ENCODE results near the gene KAZN.

Gene KAZN

GRCh38 chr1:14989931-14990728, 391.6 kb downstream of the KAZN start:
- Histone ChIP-seq H3F3A (ENCODE audit: low read depth) (no peaks in the 10 kb centered on the region), H4K20me1 (ENCODE audit: insufficient read depth, low read length, poor library complexity, severe bottlenecking) (no peaks in the 10 kb centered on the region), H3K9me3 (ENCODE audit: insufficient read depth, low read depth, low read length) (no peaks in the 10 kb centered on the region), H3K9ac (ENCODE audit: low read depth, low read length, poor library complexity, severe bottlenecking) (no peak overlapping the region), H2AFZ (ENCODE audit: low read length) (no peak overlapping the region), H3K9me2 (replicated peaks; ENCODE audit: low read depth, low read length) (no peaks in the 10 kb centered on the region), H3K27me3 (ENCODE audit: insufficient read depth, low read length, poor library complexity, severe bottlenecking) (no peaks in the 10 kb centered on the region), H3K4me3 (ENCODE audit: low read length, poor library complexity, severe bottlenecking) (no peak overlapping the region), H3K4me1 (ENCODE audit: insufficient read depth, low read length, poor library complexity, severe bottlenecking) (no peaks in the 10 kb centered on the region), H3K4me2 (ENCODE audit: low read depth, low read length, poor library complexity, severe bottlenecking) (no peak overlapping the region), H3K36me3 (ENCODE audit: insufficient read depth, low read length) (no peaks in the 10 kb centered on the region), H3K79me2 (ENCODE audit: insufficient read depth, low read length) (no peaks in the 10 kb centered on the region)
- no peak for TF ChIP-seq CTCF (conservative IDR thresholded peaks at IDR 0.05; ENCODE audit: low read length)
- no peak for TF ChIP-seq EZH2phosphoT487 (IDR thresholded peaks at IDR 0.05; ENCODE audit: borderline replicate concordance)

DNA sequence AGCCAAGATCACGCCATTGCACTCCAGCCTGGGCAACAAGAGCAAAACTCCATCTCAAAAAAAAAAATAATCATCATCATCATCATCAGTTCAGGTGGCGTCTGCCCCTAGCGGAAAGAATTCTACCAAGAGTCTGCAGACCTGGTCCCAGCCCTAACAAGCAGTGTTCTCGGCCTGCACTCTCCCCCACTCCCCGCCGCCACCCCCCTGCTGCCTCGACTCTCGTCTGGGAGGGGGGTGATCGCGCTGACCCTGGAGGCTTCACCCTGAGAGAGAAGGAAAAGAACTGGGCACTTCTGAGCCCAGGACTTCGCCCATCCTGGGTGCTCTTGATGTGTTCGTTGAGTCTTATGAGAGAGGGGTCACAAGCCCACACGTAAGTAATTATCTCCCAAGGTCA, 394.9 kb downstream of the KAZN start:
- H3K9me3 ChIP-seq (ENCODE audit: insufficient read depth, low read depth, low read length), result no peaks in the 10 kb centered on the region
- no peaks in the 10 kb centered on the region for H3K79me2 ChIP-seq (ENCODE audit: insufficient read depth, low read length)
- no peaks in the 10 kb centered on the region for H3K27me3 ChIP-seq (ENCODE audit: insufficient read depth, low read length, poor library complexity, severe bottlenecking)
- no peaks in the 10 kb centered on the region for H3K9me2 ChIP-seq (replicated peaks; ENCODE audit: low read depth, low read length)
- TF ChIP-seq CTCF (conservative IDR thresholded peaks at IDR 0.05; ENCODE audit: low read length), result no peak
- TF ChIP-seq EZH2phosphoT487 (IDR thresholded peaks at IDR 0.05; ENCODE audit: borderline replicate concordance), result no peak
- H3K9ac ChIP-seq (ENCODE audit: low read depth, low read length, poor library complexity, severe bottlenecking), result no peak overlapping the region
- H3K4me2 ChIP-seq (ENCODE audit: low read depth, low read length, poor library complexity, severe bottlenecking), result no peak overlapping the region
- no peaks in the 10 kb centered on the region for H3K4me1 ChIP-seq (ENCODE audit: insufficient read depth, low read length, poor library complexity, severe bottlenecking)
- no peak overlapping the region for H3K4me3 ChIP-seq (ENCODE audit: low read length, poor library complexity, severe bottlenecking)
- no peaks in the 10 kb centered on the region for H3F3A ChIP-seq (ENCODE audit: low read depth)
- no peaks in the 10 kb centered on the region for H3K36me3 ChIP-seq (ENCODE audit: insufficient read depth, low read length)
- no peaks in the 10 kb centered on the region for H4K20me1 ChIP-seq (ENCODE audit: insufficient read depth, low read length, poor library complexity, severe bottlenecking)
- H2AFZ ChIP-seq (ENCODE audit: low read length), result no peak overlapping the region

DNA sequence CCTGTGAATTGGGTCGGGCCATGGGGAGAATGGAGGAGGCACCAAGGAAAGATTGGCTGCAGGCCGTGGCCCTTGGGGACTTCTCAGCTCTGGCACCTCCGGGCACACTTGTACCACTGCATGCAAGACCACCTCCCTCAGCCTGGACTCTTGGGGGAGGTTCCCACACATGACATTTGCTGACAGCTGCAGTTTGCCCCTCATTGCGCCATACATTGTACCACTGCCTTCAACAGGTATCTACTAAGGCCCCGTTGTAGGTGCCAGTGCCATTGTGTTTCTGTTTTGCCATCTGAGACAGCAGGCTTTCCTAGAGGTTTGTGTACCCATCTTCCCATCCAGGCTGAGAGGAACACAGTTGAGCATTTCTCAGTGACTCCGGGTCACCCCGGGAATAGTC, 395.7 kb downstream of the KAZN start:
- Histone ChIP-seq H3K79me2 (ENCODE audit: insufficient read depth, low read length) (no peaks in the 10 kb centered on the region), H3K9ac (ENCODE audit: low read depth, low read length, poor library complexity, severe bottlenecking) (no peak overlapping the region), H3K9me3 (ENCODE audit: insufficient read depth, low read depth, low read length) (no peaks in the 10 kb centered on the region), H2AFZ (ENCODE audit: low read length) (no peak overlapping the region), H3F3A (ENCODE audit: low read depth) (no peaks in the 10 kb centered on the region), H3K4me1 (ENCODE audit: insufficient read depth, low read length, poor library complexity, severe bottlenecking) (no peaks in the 10 kb centered on the region), H3K27me3 (ENCODE audit: insufficient read depth, low read length, poor library complexity, severe bottlenecking) (no peaks in the 10 kb centered on the region), H3K4me3 (ENCODE audit: low read length, poor library complexity, severe bottlenecking) (no peak overlapping the region), H4K20me1 (ENCODE audit: insufficient read depth, low read length, poor library complexity, severe bottlenecking) (no peaks in the 10 kb centered on the region), H3K36me3 (ENCODE audit: insufficient read depth, low read length) (no peaks in the 10 kb centered on the region), H3K4me2 (ENCODE audit: low read depth, low read length, poor library complexity, severe bottlenecking) (no peak overlapping the region), H3K9me2 (replicated peaks; ENCODE audit: low read depth, low read length) (no peaks in the 10 kb centered on the region)
- no peak for TF ChIP-seq CTCF (conservative IDR thresholded peaks at IDR 0.05; ENCODE audit: low read length)
- no peak for TF ChIP-seq EZH2phosphoT487 (IDR thresholded peaks at IDR 0.05; ENCODE audit: borderline replicate concordance)
